GM12891 (cell line): ENCODE measurements around the gene PLK5.

Experiments
- POLR2A ChIP-seq: IDR thresholded peaks from 2 replicates; pipeline ENCODE4 v1.6.1; 2011; ENCODE audit warnings: low read depth, low read length, control low read depth
- POLR2AphosphoS5 ChIP-seq: IDR thresholded peaks from 2 replicates; pipeline ENCODE4 v1.6.1; 2011; ENCODE audit warnings: low read depth, low read length, control low read depth
- SPI1 ChIP-seq: IDR thresholded peaks from 2 replicates; pipeline ENCODE4 v1.6.1; 2011; ENCODE audit warnings: low read depth, low read length, control low read depth
- TAF1 ChIP-seq: IDR thresholded peaks from 2 replicates; pipeline ENCODE4 v1.6.1; 2011; ENCODE audit warnings: low read depth, low read length, control low read depth

GRCh38 chr19:1524287-1524971 lies 552 bp downstream of the PLK5 start:
- no peak for TF ChIP-seq TAF1
- no peak for TF ChIP-seq POLR2A
- no peak for TF ChIP-seq POLR2AphosphoS5
- no peak for TF ChIP-seq SPI1
